ENCODE measurements around the gene FADD.

Gene FADD

DNA sequence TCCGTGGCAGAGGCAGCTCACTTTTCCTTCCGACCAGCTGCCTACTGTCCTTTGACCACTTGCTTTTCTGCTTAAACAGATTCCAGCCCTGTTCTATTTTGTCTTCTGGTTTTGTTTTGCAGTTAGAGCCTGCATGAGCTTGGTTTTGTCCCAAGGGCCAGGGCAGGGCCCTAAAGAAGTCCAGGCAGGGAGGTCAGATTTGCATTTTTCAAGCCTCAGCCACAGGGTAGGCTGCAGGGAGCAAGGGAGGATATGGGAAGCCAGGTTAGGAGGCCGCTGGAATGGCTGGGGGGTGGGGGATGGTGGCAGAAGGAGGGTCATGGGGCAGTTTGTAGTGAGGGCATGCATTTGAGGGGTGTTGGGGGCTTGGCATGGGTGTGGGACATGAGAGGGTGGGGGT lies 23.1 kb downstream of the FADD start:
- H3K4me1 Mint-ChIP-seq (ENCODE audit: low read depth), result no peaks in the 10 kb centered on the region
- peaks cover 23% of the 10 kb centered on the region for H3K27me3 Mint-ChIP-seq (ENCODE audit: low read depth)
- H3K36me3 Mint-ChIP-seq (ENCODE audit: low read depth), result no peaks in the 10 kb centered on the region
- H3K27ac Mint-ChIP-seq, result no peak overlapping the region
- no peak overlapping the region for H3K4me3 Mint-ChIP-seq
- H3K9me3 Mint-ChIP-seq, result no peaks in the 10 kb centered on the region
- DNase-seq (ENCODE audit: low spot score), result no peak

DNA sequence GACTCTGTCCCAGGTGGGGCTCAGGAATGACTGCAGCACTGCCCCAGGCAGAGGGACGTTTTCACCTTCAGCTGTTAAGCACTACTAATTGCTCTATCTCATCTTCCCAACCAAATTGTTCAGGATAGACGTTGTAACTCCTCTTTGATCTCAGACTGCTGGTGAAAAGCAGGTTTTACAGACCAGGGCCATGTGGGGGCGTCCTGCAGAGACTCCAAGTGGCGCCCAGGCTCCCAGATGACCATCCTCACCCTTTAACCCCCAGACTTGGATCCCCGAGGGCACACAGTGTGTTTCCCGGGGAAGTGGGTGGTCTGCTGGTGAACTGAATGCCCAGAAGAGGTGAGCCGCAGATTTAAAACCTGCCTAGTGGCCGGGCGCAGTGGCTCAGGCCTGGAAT lies 23.9 kb downstream of the FADD start:
- Mint-ChIP-seq H3K4me1 (ENCODE audit: low read depth) (no peaks in the 10 kb centered on the region), H3K27me3 (ENCODE audit: low read depth) (peaks cover 23% of the 10 kb centered on the region), H3K9me3 (no peaks in the 10 kb centered on the region), H3K4me3 (no peak overlapping the region), H3K36me3 (ENCODE audit: low read depth) (no peaks in the 10 kb centered on the region), H3K27ac (no peak overlapping the region)
- no peak for DNase-seq (ENCODE audit: low spot score)

DNA sequence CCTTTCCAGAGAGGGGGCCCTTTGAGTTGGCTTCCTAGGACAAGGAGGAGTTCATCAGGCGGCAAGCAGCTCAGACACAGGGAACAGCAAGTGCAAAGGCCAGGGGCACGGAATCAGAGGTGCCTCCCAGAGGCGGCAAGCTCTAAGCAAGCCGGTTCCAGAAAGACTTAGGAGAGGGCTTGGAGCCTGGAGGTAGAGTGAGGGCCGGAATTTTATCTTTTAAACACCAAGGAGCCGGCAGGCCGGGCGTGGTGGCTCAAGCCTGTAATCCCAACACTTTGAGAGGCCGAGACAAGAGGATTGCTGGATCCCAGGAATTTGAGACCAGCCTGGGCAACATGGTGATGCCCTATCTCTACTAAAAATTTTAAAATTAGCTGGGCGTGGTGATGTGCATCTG lies 26.6 kb downstream of the FADD start:
- DNase-seq (ENCODE audit: low spot score), result no peak
- H3K36me3 Mint-ChIP-seq (ENCODE audit: low read depth), result no peaks in the 10 kb centered on the region
- no peaks in the 10 kb centered on the region for H3K9me3 Mint-ChIP-seq
- no peaks in the 10 kb centered on the region for H3K4me1 Mint-ChIP-seq (ENCODE audit: low read depth)
- H3K4me3 Mint-ChIP-seq, result no peak overlapping the region
- no peak overlapping the region for H3K27ac Mint-ChIP-seq
- H3K27me3 Mint-ChIP-seq (ENCODE audit: low read depth), result peaks cover 7% of the 10 kb centered on the region

DNA sequence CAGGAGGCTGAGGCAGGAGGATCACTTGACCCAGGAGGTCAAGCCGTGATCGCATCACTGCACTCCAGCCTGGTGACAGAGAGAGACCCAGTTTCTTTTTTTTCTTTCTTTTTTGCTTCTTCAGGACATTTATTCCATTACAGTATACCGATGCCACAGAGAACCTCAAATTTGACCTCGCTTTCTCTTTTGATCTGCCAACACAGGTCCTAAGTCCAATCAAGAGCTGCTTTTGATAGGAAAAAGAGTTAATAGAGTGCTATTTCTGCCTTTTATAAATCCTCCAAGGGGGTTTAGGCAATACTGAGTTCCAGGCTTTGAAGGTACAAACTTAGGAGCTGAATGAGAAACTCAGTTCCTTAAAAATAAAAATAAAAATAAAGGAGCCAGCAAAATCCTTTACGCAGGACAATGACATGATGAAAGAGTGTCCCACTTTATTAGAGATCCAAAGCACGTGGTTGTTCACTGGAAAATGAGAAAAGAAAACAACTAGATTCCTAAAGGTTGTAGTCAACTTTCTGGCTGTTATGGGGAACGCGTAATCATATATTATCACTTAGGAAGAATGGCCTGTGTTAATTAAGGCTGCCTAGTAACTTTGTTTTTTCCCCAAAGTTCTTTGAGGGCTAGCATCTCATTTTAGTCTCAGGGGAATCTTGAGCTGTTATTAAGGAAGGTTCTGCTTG lies 27.2 kb downstream of the FADD start:
- Mint-ChIP-seq H3K27ac (no peak overlapping the region), H3K4me3 (no peak overlapping the region), H3K9me3 (no peaks in the 10 kb centered on the region), H3K36me3 (ENCODE audit: low read depth) (no peaks in the 10 kb centered on the region), H3K4me1 (ENCODE audit: low read depth) (no peaks in the 10 kb centered on the region), H3K27me3 (ENCODE audit: low read depth) (peaks cover 2% of the 10 kb centered on the region)
- no peak for DNase-seq (ENCODE audit: low spot score)

DNA sequence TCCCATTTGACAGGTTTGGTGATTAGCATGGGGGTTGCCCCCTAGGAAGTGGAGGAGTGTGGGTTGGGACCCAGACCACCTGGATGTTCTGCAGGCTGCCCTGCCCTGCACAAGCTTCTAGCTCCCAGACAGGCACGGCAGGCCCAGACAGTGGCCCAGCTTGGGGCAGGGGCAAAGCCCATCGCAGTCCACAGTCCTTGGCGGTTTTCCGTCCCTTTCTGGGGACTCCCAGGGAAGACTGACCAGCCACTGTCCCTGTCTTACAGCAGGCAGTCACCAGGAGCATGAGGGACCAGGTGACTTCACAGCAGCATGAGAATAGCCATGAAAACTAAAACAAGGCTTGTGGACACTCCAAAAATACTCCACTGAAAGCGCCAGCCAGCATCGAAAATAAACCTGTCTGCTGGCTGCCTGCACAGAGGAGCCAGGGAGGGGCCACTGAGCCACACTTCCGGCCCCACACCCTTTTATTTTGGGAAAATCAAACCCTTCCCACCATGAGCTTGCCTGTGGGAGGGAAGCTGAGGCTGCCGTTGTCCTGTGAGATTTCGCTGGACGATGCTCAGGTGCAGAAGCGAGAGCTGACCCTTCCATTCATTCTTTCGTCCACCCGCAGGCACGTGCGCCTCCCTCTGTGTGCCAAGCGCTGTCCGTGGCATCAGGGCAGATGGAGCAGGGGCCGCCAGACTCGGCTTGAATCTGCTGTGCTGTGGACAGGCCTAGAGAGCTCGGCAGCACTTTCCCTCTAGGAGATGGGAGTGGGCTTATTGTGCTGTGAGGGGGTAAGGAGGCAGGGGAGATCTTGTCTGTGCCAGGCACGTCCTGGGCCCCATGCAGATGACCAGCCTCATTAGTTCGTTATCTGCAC lies 28.0 kb downstream of the FADD start:
- Mint-ChIP-seq H3K36me3 (ENCODE audit: low read depth) (no peaks in the 10 kb centered on the region), H3K27me3 (ENCODE audit: low read depth) (peaks cover 2% of the 10 kb centered on the region), H3K4me1 (ENCODE audit: low read depth) (no peaks in the 10 kb centered on the region), H3K27ac (no peak overlapping the region), H3K4me3 (no peak overlapping the region), H3K9me3 (no peaks in the 10 kb centered on the region)
- DNase-seq (ENCODE audit: low spot score), result no peak

DNA sequence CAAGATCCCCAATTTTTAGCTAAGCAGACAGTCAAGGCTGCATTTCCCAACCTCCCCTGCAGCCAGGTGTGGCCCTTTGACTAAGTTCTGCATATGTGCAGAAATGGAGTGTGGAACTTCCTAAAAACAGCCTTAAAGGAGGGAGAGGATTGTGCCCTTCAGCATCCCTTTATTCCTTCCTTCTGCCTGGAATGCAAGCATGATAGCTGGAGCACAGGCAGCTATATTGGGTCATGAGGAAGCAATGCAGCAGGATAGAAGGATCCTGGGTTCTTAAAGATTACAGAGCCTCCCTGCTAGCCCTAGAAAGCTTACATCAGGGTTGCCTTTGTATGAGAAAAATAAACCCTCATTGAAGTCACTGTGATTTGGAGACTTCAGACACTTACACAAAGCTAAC lies 29.9 kb downstream of the FADD start:
- Mint-ChIP-seq H3K9me3 (no peaks in the 10 kb centered on the region), H3K4me1 (ENCODE audit: low read depth) (no peaks in the 10 kb centered on the region), H3K4me3 (no peak overlapping the region), H3K36me3 (ENCODE audit: low read depth) (no peaks in the 10 kb centered on the region), H3K27ac (no peak overlapping the region), H3K27me3 (ENCODE audit: low read depth) (no peaks in the 10 kb centered on the region)
- DNase-seq (ENCODE audit: low spot score), result no peak

DNA sequence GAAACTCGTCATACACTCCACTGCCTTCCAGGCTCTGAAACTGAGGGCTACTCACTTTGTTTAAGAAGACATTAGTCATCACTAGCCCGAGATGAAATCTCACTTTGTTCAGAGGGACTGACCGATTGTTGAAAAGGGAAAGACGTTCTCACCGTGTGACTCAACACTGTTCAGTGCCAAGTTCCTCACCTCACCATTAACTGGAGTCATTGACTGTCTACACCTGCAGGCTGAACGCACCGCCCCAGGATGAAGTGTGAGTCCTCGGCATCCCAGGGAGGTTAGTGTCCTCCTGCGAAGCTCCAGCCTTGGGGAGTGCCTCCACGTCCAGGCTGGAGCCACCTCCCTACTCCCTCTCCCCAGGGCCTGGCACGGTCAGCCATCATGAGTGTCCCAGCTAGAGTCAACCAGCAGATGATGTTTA lies 30.4 kb downstream of the FADD start:
- no peak overlapping the region for H3K4me3 Mint-ChIP-seq
- no peaks in the 10 kb centered on the region for H3K4me1 Mint-ChIP-seq (ENCODE audit: low read depth)
- no peak overlapping the region for H3K27ac Mint-ChIP-seq
- no peaks in the 10 kb centered on the region for H3K27me3 Mint-ChIP-seq (ENCODE audit: low read depth)
- DNase-seq (ENCODE audit: low spot score), result no peak
- no peaks in the 10 kb centered on the region for H3K36me3 Mint-ChIP-seq (ENCODE audit: low read depth)
- no peaks in the 10 kb centered on the region for H3K9me3 Mint-ChIP-seq

DNA sequence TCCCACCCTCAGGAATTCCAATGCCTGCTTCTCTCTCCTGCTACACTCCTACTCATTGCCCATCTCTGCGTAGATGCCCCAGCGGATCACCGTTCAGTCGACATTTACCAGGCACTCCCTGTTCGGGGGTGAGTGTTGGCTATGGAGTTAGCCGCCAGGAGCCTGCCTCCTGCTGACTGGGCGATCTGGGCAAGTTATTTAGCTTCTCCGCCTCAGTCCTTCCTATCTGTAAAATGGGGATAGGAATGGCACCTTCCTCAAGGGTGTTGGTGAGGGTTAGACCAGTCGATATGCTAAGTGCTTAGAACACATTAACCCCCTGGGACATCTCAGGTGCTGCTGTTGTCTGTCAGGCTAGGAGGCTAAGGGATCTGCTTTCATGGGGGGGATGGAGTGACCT lies 30.9 kb downstream of the FADD start:
- no peaks in the 10 kb centered on the region for H3K9me3 Mint-ChIP-seq
- H3K36me3 Mint-ChIP-seq (ENCODE audit: low read depth), result no peaks in the 10 kb centered on the region
- H3K4me3 Mint-ChIP-seq, result no peak overlapping the region
- H3K27me3 Mint-ChIP-seq (ENCODE audit: low read depth), result no peaks in the 10 kb centered on the region
- no peak for DNase-seq (ENCODE audit: low spot score)
- no peak overlapping the region for H3K27ac Mint-ChIP-seq
- H3K4me1 Mint-ChIP-seq (ENCODE audit: low read depth), result no peaks in the 10 kb centered on the region

DNA sequence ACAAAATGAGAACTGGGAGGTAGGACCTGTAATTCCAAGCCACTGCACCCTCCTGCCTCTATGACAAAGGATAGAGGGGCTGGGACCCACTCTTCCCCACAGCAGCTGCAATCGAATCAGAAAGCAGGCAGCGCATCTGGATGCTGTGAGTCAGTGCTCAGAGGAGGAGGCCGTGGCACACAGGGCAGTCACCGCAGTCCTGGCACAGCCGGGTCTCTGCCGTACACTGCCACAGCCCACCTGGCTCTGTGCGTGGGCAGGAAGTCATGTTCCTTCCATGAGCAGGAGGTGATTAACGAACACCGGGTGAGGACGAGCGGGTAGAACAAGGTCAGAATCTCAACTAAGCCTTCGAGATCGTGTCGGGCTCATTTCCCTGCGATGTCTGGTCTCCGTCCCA lies 37.2 kb downstream of the FADD start:
- Mint-ChIP-seq H3K4me3 (no peak overlapping the region), H3K36me3 (ENCODE audit: low read depth) (no peaks in the 10 kb centered on the region), H3K4me1 (ENCODE audit: low read depth) (no peaks in the 10 kb centered on the region), H3K27ac (no peak overlapping the region), H3K27me3 (ENCODE audit: low read depth) (peaks cover 4% of the 10 kb centered on the region), H3K9me3 (no peaks in the 10 kb centered on the region)
- DNase-seq (ENCODE audit: low spot score), result no peak

DNA sequence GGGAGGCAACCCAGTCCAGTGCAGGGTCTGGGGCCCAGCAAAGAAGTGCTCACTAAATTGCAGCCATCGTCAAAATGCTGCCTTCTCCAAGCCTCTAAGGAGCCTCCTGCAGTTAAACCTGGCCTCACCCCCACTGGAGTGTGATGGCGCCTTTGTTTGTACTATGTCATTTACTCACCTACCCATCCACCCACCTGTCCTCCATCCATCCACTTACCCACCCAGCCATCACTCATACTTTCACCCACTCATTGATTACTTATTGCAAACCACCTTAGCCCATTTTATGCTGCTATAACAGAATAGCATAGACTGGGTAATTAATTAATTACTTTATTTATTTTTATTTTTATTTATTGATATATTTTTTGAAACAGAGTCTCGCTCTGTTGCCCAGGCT lies 38.6 kb downstream of the FADD start:
- Mint-ChIP-seq H3K9me3 (no peaks in the 10 kb centered on the region), H3K4me3 (no peak overlapping the region), H3K27ac (no peak overlapping the region), H3K4me1 (ENCODE audit: low read depth) (no peaks in the 10 kb centered on the region), H3K27me3 (ENCODE audit: low read depth) (peaks cover 4% of the 10 kb centered on the region), H3K36me3 (ENCODE audit: low read depth) (no peaks in the 10 kb centered on the region)
- no peak for DNase-seq (ENCODE audit: low spot score)

DNA sequence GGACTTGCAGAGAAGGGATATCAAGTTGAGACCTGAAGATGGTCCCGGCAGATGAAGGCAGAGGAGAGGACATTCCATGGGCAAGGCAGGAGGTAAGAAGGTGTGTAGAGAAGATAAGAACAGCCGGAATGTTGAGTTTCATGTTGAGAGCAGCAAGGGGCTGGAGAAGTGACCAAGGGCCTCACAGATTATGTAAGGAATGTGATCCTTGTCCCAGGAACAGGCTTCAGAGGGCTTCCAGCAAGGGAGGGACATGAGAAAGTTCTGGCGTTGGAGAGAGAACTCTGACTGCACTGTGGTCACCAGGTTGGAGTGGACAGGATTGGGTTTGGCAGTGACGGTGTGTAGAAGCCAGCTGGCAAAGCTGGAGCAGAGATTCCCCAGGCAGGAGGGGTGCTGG lies 39.8 kb downstream of the FADD start:
- Mint-ChIP-seq H3K27me3 (ENCODE audit: low read depth) (peaks cover 4% of the 10 kb centered on the region), H3K9me3 (no peaks in the 10 kb centered on the region), H3K36me3 (ENCODE audit: low read depth) (no peaks in the 10 kb centered on the region), H3K4me3 (no peak overlapping the region), H3K27ac (no peak overlapping the region), H3K4me1 (ENCODE audit: low read depth) (no peaks in the 10 kb centered on the region)
- DNase-seq (ENCODE audit: low spot score), result no peak

DNA sequence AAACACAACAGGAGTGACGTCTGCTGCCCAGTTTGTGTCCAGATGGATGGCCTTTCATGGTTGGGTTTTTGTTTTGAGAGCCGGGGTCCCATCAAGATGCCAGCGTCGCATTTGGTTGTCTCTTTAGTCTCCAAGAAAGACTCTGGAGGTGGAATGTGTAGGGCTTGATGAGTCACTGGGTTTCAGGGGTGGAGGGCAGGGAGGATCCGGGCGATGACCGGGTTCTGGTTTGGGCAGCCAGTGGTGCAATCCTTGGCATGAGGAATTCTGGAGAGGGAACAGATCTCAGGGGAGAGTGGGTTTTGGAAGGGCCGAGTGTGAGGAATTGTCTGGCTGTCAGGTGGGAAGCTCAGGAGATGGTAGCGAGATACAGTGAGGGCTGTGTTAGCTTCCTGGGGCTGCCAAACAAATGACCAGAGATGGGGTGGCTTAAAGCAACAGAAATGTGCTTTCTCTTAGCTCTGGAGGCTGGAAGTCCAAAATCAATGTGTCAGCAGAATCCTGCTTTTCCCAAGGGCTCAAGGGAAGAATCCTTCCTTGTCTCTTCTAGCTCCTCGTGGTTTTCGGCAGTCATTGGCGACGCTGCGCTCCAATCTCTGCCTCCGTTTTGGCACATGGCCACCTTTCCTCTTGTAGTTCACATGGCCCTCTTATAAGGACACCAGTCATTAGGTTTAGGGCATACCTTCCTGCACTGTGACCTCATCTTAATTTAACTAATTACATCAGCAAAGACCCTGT lies 41.0 kb downstream of the FADD start:
- Mint-ChIP-seq H3K4me3 (no peak overlapping the region), H3K27ac (no peak overlapping the region), H3K36me3 (ENCODE audit: low read depth) (no peaks in the 10 kb centered on the region), H3K27me3 (ENCODE audit: low read depth) (peaks cover 4% of the 10 kb centered on the region), H3K9me3 (no peaks in the 10 kb centered on the region), H3K4me1 (ENCODE audit: low read depth) (no peaks in the 10 kb centered on the region)
- no peak for DNase-seq (ENCODE audit: low spot score)

DNA sequence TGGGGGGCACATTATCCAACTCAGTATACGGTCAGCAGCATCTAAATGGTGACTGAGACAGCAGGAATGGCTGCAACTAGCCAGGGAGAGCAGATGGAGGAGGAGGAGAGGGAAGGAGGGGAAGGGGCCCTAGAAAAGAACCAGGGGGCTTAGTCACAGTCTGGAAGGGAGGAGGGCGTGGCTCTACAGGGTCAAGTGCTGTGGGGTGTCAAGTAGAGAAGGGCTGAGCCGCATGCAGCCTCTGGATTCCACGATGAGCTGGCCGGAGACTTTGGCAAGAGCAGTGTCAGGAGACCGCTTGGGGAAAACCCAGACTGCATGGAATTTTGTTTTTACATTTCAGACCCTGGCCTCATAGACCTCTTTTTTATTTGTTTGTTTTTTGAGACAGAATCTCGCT lies 41.6 kb downstream of the FADD start:
- no peak overlapping the region for H3K4me3 Mint-ChIP-seq
- H3K27me3 Mint-ChIP-seq (ENCODE audit: low read depth), result peaks cover 3% of the 10 kb centered on the region
- H3K4me1 Mint-ChIP-seq (ENCODE audit: low read depth), result no peaks in the 10 kb centered on the region
- no peak for DNase-seq (ENCODE audit: low spot score)
- no peak overlapping the region for H3K27ac Mint-ChIP-seq
- no peaks in the 10 kb centered on the region for H3K36me3 Mint-ChIP-seq (ENCODE audit: low read depth)
- H3K9me3 Mint-ChIP-seq, result no peaks in the 10 kb centered on the region

DNA sequence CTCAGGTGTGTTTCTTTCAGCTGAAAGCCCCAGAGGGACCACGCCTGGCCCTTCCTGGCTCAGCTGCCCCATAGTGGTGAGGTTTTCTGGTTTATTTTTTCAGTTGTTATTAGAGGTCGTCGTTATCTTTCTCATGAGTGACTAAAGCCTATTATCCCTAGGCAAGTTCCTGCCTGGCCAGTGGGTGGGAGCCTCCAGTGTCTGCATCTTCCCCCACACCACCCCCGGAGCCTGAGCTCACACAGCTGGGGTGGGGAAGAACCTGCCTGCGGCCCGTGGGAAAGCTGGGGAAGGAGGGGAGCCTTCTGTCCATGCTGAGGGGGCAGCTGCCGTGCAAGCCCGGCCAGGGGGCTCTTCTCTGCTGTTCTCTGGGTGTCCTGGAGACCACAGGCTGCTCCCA lies 43.1 kb downstream of the FADD start:
- Mint-ChIP-seq H3K36me3 (ENCODE audit: low read depth) (no peaks in the 10 kb centered on the region), H3K27me3 (ENCODE audit: low read depth) (peaks cover 3% of the 10 kb centered on the region)

More for the DNA sequence above, 43.1 kb downstream of the FADD start:
- no peak for DNase-seq (ENCODE audit: low spot score)
- H3K4me3 Mint-ChIP-seq, result no peak overlapping the region
- no peak overlapping the region for H3K27ac Mint-ChIP-seq
- no peaks in the 10 kb centered on the region for H3K9me3 Mint-ChIP-seq
- H3K4me1 Mint-ChIP-seq (ENCODE audit: low read depth), result no peaks in the 10 kb centered on the region
